GM12891 (cell line): ENCODE data around the gene COL5A1.

ENCODE experiments used
- DNase-seq: peaks from one replicate; pipeline ENCODE4 v3.0.0; 2011; ENCODE audit warnings: low spot score; ENCODE audit not compliant: insufficient read length
- FAIRE-seq: peaks from 2 replicates; lab custom pipeline; 2011; peaks lifted over from hg19 to GRCh38; lab: Jason Lieb, UNC
- PAX5 ChIP-seq: IDR thresholded peaks from 2 replicates; pipeline ENCODE4 v1.6.1; 2011; ENCODE audit warnings: low read length, moderate library complexity, mild to moderate bottlenecking; ENCODE audit not compliant: insufficient read depth, severe bottlenecking
- POLR2A ChIP-seq: IDR thresholded peaks from 2 replicates; pipeline ENCODE4 v1.6.1; 2011; ENCODE audit warnings: low read depth, low read length, control low read depth
- POLR2AphosphoS5 ChIP-seq: IDR thresholded peaks from 2 replicates; pipeline ENCODE4 v1.6.1; 2011; ENCODE audit warnings: low read depth, low read length, control low read depth
- POU2F2 ChIP-seq: IDR thresholded peaks from 2 replicates; pipeline ENCODE4 v1.6.1; 2011; ENCODE audit warnings: low read depth, mild to moderate bottlenecking, control low read depth, low read length, moderate library complexity
- SPI1 ChIP-seq: IDR thresholded peaks from 2 replicates; pipeline ENCODE4 v1.6.1; 2011; ENCODE audit warnings: low read depth, low read length, control low read depth
- TAF1 ChIP-seq: IDR thresholded peaks from 2 replicates; pipeline ENCODE4 v1.6.1; 2011; ENCODE audit warnings: low read depth, low read length, control low read depth

Gene COL5A1

GRCh38 chr9:134624137-134624591 is 17.4 kb upstream of the COL5A1 start:
- DNase-seq: no peak
- TF ChIP-seq SPI1: no peak
- FAIRE-seq: no peak

- TF ChIP-seq POLR2A (no peak), PAX5 (no peak), POU2F2 (no peak)
- FAIRE-seq (no peak), DNase-seq (no peak)
Observed at GRCh38 chr9:134624621-134625181, 16.9 kb upstream of the COL5A1 start.

- TF ChIP-seq TAF1 (no peak), SPI1 (no peak), PAX5 (no peak)
- DNase-seq (no peak), FAIRE-seq (no peak)
Observed at GRCh38 chr9:134625361-134626068, 16.1 kb upstream of the COL5A1 start.

- DNase-seq: no peak
- no peak for FAIRE-seq
- TF ChIP-seq TAF1 (no peak), SPI1 (no peak), PAX5 (no peak), POU2F2 (no peak), POLR2A (no peak), POLR2AphosphoS5 (no peak)
Observed at GRCh38 chr9:134626069-134626423, 15.6 kb upstream of the COL5A1 start.

- DNase-seq (no peak), FAIRE-seq (no peak)
- TF ChIP-seq SPI1 (no peak), POLR2AphosphoS5 (no peak), POU2F2 (no peak)
Observed at GRCh38 chr9:134626571-134627416, 14.8 kb upstream of the COL5A1 start.

GRCh38 chr9:134627417-134628353 is 13.9 kb upstream of the COL5A1 start:
- FAIRE-seq: no peak
- TF ChIP-seq PAX5 (no peak), POLR2AphosphoS5 (no peak), POLR2A (no peak), POU2F2 (no peak), TAF1 (no peak), SPI1 (no peak)
- DNase-seq: no peak

GRCh38 chr9:134628354-134628736 is 13.3 kb upstream of the COL5A1 start:
- DNase-seq (no peak), FAIRE-seq (no peak)
- TF ChIP-seq SPI1 (no peak), POLR2A (no peak), POLR2AphosphoS5 (no peak), POU2F2 (no peak), TAF1 (no peak), PAX5 (no peak)

GRCh38 chr9:134629061-134629585 is 12.5 kb upstream of the COL5A1 start:
- DNase-seq: no peak
- no peak for FAIRE-seq

More at GRCh38 chr9:134629061-134629585, 12.5 kb upstream of the COL5A1 start:
- TF ChIP-seq SPI1 (no peak), POLR2AphosphoS5 (no peak), POLR2A (no peak), POU2F2 (no peak), TAF1 (no peak), PAX5 (no peak)
